Femur (tissue), 1 donor: ENCODE results near the gene DIAPH2.

Experiments used
- DNase-seq: peaks from one replicate; pipeline ENCODE4 v3.0.0-alpha.2; 2017

Gene DIAPH2

GRCh38 chrX:97065973-97066372, 381.3 kb downstream of the DIAPH2 start:
- no peak for DNase-seq

- no peak for DNase-seq
Measured at GRCh38 chrX:97066381-97066780, 381.7 kb downstream of the DIAPH2 start.

GRCh38 chrX:97070346-97070745, 385.7 kb downstream of the DIAPH2 start:
- DNase-seq, result no peak

- no peak for DNase-seq
Measured at GRCh38 chrX:97074400-97074799, 389.8 kb downstream of the DIAPH2 start.

- no peak for DNase-seq
Measured at GRCh38 chrX:97089116-97089515, 404.5 kb downstream of the DIAPH2 start.

GRCh38 chrX:97096385-97096784, 411.7 kb downstream of the DIAPH2 start:
- DNase-seq, result no peak

GRCh38 chrX:97102938-97103337, 418.3 kb downstream of the DIAPH2 start:
- DNase-seq, result no peak

- no peak for DNase-seq
Measured at GRCh38 chrX:97109730-97110129, 425.1 kb downstream of the DIAPH2 start.

- DNase-seq, result no peak
Measured at GRCh38 chrX:97117572-97117971, 432.9 kb downstream of the DIAPH2 start.

- DNase-seq, result no peak
Measured at GRCh38 chrX:97119474-97120109, 434.9 kb downstream of the DIAPH2 start.

- no peak for DNase-seq
Measured at GRCh38 chrX:97123001-97123400, 438.4 kb downstream of the DIAPH2 start.

- DNase-seq, result no peak
Measured at GRCh38 chrX:97126020-97126419, 441.4 kb downstream of the DIAPH2 start.

GRCh38 chrX:97132664-97133415, 448.2 kb downstream of the DIAPH2 start:
- no peak for DNase-seq

- DNase-seq, result no peak
Measured at GRCh38 chrX:97145934-97146333, 461.3 kb downstream of the DIAPH2 start.

- no peak for DNase-seq
Measured at GRCh38 chrX:97155816-97156215, 471.2 kb downstream of the DIAPH2 start.

GRCh38 chrX:97158269-97158668, 473.6 kb downstream of the DIAPH2 start:
- DNase-seq, result no peak

- DNase-seq, result no peak
Measured at GRCh38 chrX:97159916-97160800, 475.5 kb downstream of the DIAPH2 start.

- DNase-seq, result no peak
Measured at GRCh38 chrX:97167333-97167732, 482.7 kb downstream of the DIAPH2 start.

GRCh38 chrX:97168646-97169045, 484.0 kb downstream of the DIAPH2 start:
- DNase-seq, result no peak

- DNase-seq, result no peak
Measured at GRCh38 chrX:97175147-97175546, 490.5 kb downstream of the DIAPH2 start.

- DNase-seq, result no peak
Measured at GRCh38 chrX:97189668-97190067, 505.0 kb downstream of the DIAPH2 start.

GRCh38 chrX:97199501-97199900, 514.9 kb downstream of the DIAPH2 start:
- no peak for DNase-seq

GRCh38 chrX:97200454-97200853, 515.8 kb downstream of the DIAPH2 start:
- DNase-seq, result no peak

- DNase-seq, result no peak
Measured at GRCh38 chrX:97210501-97210900, 525.9 kb downstream of the DIAPH2 start.
